IPS-20b (cell line): ENCODE results near the gene STAB1.

Experiments used
- H3K27ac ChIP-seq: one replicate; pipeline ENCODE4 v1.5.1; 2013; ENCODE audit warnings: low read length
- H3K27me3 ChIP-seq: 2 replicates; pipeline ENCODE4 v1.6.1; 2013; ENCODE audit warnings: mild to moderate bottlenecking, low read length, inconsistent platforms; ENCODE audit not compliant: insufficient read depth
- H3K36me3 ChIP-seq: 2 replicates; pipeline ENCODE4 v1.6.1; 2013; ENCODE audit warnings: low read depth, mild to moderate bottlenecking, inconsistent platforms, low read length, moderate library complexity; ENCODE audit not compliant: insufficient read depth
- H3K4me1 ChIP-seq: 2 replicates; pipeline ENCODE4 v1.6.1; 2013; ENCODE audit warnings: mild to moderate bottlenecking, control low read depth, inconsistent platforms, low read length, moderate library complexity; ENCODE audit not compliant: insufficient read depth
- H3K4me3 ChIP-seq: 2 replicates; pipeline ENCODE4 v1.5.1; 2013; ENCODE audit warnings: mild to moderate bottlenecking, low read length, inconsistent platforms
- H3K9ac ChIP-seq: 2 replicates; pipeline ENCODE4 v1.6.1; 2013; ENCODE audit warnings: low read depth, mild to moderate bottlenecking, inconsistent platforms, low read length, moderate library complexity
- H3K9me3 ChIP-seq: 2 replicates; pipeline ENCODE4 v1.6.1; 2013; ENCODE audit warnings: mild to moderate bottlenecking, low read depth, low read length, inconsistent platforms; ENCODE audit not compliant: insufficient read depth

Gene STAB1, protein sequence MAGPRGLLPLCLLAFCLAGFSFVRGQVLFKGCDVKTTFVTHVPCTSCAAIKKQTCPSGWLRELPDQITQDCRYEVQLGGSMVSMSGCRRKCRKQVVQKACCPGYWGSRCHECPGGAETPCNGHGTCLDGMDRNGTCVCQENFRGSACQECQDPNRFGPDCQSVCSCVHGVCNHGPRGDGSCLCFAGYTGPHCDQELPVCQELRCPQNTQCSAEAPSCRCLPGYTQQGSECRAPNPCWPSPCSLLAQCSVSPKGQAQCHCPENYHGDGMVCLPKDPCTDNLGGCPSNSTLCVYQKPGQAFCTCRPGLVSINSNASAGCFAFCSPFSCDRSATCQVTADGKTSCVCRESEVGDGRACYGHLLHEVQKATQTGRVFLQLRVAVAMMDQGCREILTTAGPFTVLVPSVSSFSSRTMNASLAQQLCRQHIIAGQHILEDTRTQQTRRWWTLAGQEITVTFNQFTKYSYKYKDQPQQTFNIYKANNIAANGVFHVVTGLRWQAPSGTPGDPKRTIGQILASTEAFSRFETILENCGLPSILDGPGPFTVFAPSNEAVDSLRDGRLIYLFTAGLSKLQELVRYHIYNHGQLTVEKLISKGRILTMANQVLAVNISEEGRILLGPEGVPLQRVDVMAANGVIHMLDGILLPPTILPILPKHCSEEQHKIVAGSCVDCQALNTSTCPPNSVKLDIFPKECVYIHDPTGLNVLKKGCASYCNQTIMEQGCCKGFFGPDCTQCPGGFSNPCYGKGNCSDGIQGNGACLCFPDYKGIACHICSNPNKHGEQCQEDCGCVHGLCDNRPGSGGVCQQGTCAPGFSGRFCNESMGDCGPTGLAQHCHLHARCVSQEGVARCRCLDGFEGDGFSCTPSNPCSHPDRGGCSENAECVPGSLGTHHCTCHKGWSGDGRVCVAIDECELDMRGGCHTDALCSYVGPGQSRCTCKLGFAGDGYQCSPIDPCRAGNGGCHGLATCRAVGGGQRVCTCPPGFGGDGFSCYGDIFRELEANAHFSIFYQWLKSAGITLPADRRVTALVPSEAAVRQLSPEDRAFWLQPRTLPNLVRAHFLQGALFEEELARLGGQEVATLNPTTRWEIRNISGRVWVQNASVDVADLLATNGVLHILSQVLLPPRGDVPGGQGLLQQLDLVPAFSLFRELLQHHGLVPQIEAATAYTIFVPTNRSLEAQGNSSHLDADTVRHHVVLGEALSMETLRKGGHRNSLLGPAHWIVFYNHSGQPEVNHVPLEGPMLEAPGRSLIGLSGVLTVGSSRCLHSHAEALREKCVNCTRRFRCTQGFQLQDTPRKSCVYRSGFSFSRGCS (N-terminal part only)

DNA sequence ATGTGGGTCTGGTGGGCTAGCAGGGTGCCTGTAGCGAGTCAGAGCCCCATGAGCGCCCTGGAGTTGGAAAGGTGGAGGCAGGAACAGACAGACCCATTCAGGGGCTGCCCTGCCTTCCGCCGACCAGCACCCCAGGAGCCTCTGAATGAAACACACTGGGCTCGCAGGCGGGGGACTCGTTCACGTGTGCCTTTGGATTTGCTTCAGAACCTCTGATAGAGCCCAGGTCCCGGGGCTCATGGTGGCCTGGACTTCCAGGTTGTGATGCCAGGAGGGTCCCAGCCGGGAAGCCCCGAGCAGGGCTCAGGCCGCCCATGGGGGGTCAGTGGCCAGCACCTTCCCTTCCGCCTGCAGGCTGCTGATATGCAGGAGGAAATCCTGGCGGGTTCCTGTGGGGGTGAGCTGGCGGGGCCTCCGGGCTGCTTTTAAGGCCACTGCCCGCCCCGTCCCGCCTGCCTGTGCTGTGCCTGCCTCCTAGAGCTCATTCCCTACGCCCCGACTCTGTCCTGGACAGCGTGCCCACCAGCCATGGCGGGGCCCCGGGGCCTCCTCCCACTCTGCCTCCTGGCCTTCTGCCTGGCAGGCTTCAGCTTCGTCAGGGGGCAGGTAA, at the start of gene STAB1:
TSS of gene STAB1 (plus strand) at position 453 of the 610 bp plus-strand sequence. CDS start at position 529, 76 bp downstream.
- H3K9me3 ChIP-seq: no peaks in the 10 kb centered on the region
- peaks cover 30% of the 10 kb centered on the region for H3K36me3 ChIP-seq
- no peaks in the 10 kb centered on the region for H3K4me1 ChIP-seq
- no peak within 1 kb of the TSS for H3K27ac ChIP-seq
- no peak within 1 kb of the TSS for H3K9ac ChIP-seq
- no peaks in the 10 kb centered on the region for H3K27me3 ChIP-seq
- H3K4me3 ChIP-seq: no peak within 1 kb of the TSS

DNA sequence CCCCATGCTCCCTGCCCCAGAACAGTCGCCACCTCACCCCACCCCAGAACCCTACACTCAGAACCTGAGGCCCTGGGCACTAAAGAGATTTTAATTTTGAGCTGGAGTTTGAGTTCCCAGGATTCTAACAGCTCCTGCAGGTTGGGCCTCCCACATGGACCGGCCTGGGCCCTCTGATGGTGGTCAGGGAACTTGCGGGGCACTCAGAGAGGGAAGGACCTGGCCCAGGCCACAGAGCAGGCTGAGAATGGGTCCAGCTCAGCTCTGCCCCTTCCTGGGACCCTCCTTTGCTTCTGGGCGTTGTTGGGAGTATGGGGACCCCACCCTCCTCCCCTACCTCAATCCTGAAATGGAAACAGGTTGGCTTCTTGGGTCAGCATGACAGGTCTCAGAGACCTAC, 49.1 kb upstream of the STAB1 start:
- Histone ChIP-seq H3K27me3 (0 out of 2 replicates have a peak, but pooled peaks cover 7% of the 10 kb centered on the region), H3K36me3 (no peaks in the 10 kb centered on the region), H3K9ac (no peak overlapping the region), H3K27ac (no peak overlapping the region), H3K9me3 (no peaks in the 10 kb centered on the region), H3K4me1 (peaks cover 7% of the 10 kb centered on the region), H3K4me3 (no peak overlapping the region)

- Histone ChIP-seq H3K27me3 (0 out of 2 replicates have a peak, but pooled peaks cover 7% of the 10 kb centered on the region), H3K9ac (no peak overlapping the region), H3K4me3 (no peak overlapping the region), H3K4me1 (peaks cover 7% of the 10 kb centered on the region), H3K36me3 (no peaks in the 10 kb centered on the region), H3K27ac (no peak overlapping the region), H3K9me3 (no peaks in the 10 kb centered on the region)
Measured at GRCh38 chr3:52446631-52447511, 48.3 kb upstream of the STAB1 start.

DNA sequence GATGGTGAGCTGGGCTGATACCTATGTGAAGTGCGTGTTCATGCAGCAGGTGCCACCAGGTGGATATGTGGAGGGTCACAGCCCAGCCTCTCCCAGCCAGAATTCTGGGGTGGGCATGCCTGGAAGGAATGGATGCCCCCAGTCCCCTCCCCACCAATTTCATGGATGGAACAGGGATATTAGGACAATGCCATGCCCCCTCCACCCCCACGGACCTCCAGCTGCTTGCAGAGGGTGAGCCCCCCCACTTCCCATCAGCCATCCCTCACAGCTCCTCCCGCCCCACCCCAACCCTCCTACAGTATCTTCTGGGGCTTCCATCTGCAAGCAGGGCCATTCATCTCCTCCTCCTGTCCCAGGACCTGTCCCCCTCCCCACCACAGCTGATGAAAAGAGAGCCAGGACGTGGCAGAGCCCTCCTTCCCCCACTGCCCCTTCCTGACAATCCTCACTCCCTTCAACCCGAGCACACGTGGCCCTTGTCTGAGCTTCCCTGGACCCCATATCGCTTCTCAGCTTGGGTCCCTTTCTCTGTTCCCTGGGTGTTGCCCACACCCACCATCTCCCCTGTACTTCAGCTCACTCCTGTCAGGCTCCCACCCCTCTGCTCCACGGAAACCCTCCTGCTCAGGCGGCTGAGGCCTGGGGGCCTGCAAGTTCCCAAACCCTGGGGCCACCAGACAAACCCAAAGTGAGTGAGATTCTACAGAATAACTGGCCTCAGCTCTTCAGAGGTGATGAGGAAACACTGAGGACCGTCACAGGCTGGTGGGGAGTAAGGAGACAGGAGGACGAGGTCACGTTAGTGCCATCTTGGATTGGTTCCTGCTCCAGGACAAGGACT, 47.4 kb upstream of the STAB1 start:
- Histone ChIP-seq H3K27me3 (0 out of 2 replicates have a peak, but pooled peaks cover 7% of the 10 kb centered on the region), H3K9ac (no peak overlapping the region), H3K4me1 (peaks cover 7% of the 10 kb centered on the region), H3K36me3 (no peaks in the 10 kb centered on the region), H3K4me3 (no peak overlapping the region), H3K27ac (no peak overlapping the region), H3K9me3 (no peaks in the 10 kb centered on the region)

DNA sequence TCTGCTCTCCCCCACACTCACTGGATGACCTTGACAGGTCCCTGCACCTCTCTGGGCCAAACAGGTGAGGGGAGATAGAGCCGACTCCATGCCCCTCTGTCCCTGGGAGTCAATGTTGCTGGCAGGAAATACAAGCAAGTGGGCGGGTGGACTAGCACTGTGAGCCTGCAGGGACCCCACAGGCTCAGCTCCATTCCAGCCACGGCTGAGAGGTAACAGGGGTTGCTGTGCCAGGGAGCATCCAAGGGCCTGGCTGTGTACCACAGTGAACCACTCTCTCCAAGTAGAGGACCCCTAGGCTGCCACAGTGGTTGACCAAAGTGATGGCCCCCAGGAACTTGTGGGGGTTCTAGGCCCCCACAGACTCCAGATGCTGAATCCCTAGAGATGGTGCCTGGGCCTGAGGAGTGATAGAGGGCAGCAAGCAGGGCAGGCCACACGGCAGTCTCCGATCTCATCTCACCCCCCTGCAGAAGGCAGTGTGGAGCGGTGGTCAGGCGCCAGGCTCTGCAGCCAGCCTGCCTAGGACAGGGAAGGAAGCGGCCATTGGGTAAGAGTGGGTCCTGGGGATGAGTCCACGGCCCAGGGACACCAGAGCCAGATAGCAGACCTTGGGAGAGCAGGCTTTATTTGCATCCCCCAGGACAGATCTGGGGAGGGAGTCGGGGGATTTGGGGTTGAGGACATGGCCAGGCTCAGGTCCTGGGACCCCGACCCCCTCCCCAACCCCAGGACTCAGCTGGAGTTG, 44.5 kb upstream of the STAB1 start:
- Histone ChIP-seq H3K27ac (no peak overlapping the region), H3K27me3 (0 out of 2 replicates have a peak, but pooled peaks cover 7% of the 10 kb centered on the region), H3K36me3 (no peaks in the 10 kb centered on the region), H3K9me3 (no peaks in the 10 kb centered on the region), H3K4me3 (no peak overlapping the region), H3K9ac (no peak overlapping the region), H3K4me1 (peaks cover 9% of the 10 kb centered on the region)

- 0 out of 2 replicates have a peak, but pooled peaks cover 4% of the 10 kb centered on the region for H3K27me3 ChIP-seq
- H3K4me1 ChIP-seq: peaks cover 9% of the 10 kb centered on the region
- no peak overlapping the region for H3K9ac ChIP-seq
- no peak overlapping the region for H3K4me3 ChIP-seq
- H3K27ac ChIP-seq: no peak overlapping the region
- H3K36me3 ChIP-seq: no peaks in the 10 kb centered on the region
- H3K9me3 ChIP-seq: no peaks in the 10 kb centered on the region
Measured at GRCh38 chr3:52451237-52452083, 43.7 kb upstream of the STAB1 start.

GRCh38 chr3:52452126-52452525, 43.0 kb upstream of the STAB1 start:
- Histone ChIP-seq H3K9ac (no peak overlapping the region), H3K27ac (no peak overlapping the region), H3K27me3 (no peaks in the 10 kb centered on the region), H3K4me3 (no peak overlapping the region), H3K9me3 (no peaks in the 10 kb centered on the region), H3K36me3 (no peaks in the 10 kb centered on the region; the same call in 1 of the 2 replicates), H3K4me1 (peaks cover 9% of the 10 kb centered on the region)

GRCh38 chr3:52452570-52453221, 42.4 kb upstream of the STAB1 start:
- Histone ChIP-seq H3K27ac (no peak overlapping the region), H3K9me3 (no peaks in the 10 kb centered on the region), H3K4me1 (peaks cover 9% of the 10 kb centered on the region), H3K36me3 (peaks cover 4% of the 10 kb centered on the region), H3K4me3 (no peak overlapping the region), H3K27me3 (no peaks in the 10 kb centered on the region), H3K9ac (no peak overlapping the region)
